HepG2 (cell line): ENCODE results near the gene ZNF75A. TPM values are rescaled to one million over a fixed set of nuclear protein-coding genes. Genes with fewer than 3 reads are reported as not detected.

ENCODE experiments used
- ATAC-seq: fragments of 200-7000 bp; cut with Tn5 transposase; 3 replicates; pipeline ENCODE4 v1.9.1; 2020; ENCODE audit warnings: mild to moderate bottlenecking, moderate library complexity
- BruUV-seq: library from RNA; stranded (reverse); fragments of 400-500 nt; replicated peaks from 2 replicates; lab custom pipeline; 2021; lab: Mats Ljungman, UMichigan
- CTCF ChIA-PET: fragments of 300-600 bp; formaldehyde crosslinking; extraction: SDS; loops from one replicate; lab custom pipeline; 2021; ENCODE audit warnings: low total read pairs, inconsistent platforms, low intra/inter-chr PET ratio; lab: Yijun Ruan, JAX
- POLR2A ChIA-PET: fragments of 350-600 bp; sonication (Branson Sonifier 250); formaldehyde crosslinking; loops from one replicate; lab custom pipeline; 2020; ENCODE audit warnings: antibody characterized with exemption, inconsistent platforms; lab: Yijun Ruan, JAX
- DNase-seq: peaks from one replicate; pipeline ENCODE4 v3.0.0-alpha.2; 2015; ENCODE audit warnings: low spot score
- FAIRE-seq: peaks from 3 replicates; lab custom pipeline; 2011; peaks lifted over from hg19 to GRCh38; lab: Jason Lieb, UNC
- H2AFZ ChIP-seq: one replicate; pipeline ENCODE4 v1.6.1; 2011; ENCODE audit warnings: low read length, inconsistent platforms
- H3K27ac ChIP-seq: fragments of 300-600 bp; 3 replicates; pipeline ENCODE4 v1.8.0; 2011; ENCODE audit warnings: mixed run types, mild to moderate bottlenecking, mixed read lengths, low read length, inconsistent platforms; ENCODE audit not compliant: insufficient read depth; ENCODE audit errors: extremely low read length
- H3K27me3 ChIP-seq, 2 experiments: fragments of 200-600 bp in 1 of 2; 2 replicates in 1 of 2; 3 replicates in 1 of 2; pipeline versions ENCODE4 v1.6.0 to v1.8.0; 2011; ENCODE audit warnings: low read length in 2 of 2, mild to moderate bottlenecking in 2 of 2, moderate library complexity in 2 of 2, inconsistent platforms in 1 of 2; ENCODE audit not compliant: insufficient read depth in 2 of 2, control insufficient read depth in 1 of 2
- H3K36me3 ChIP-seq, 2 experiments: fragments of 200-600 bp in 1 of 2; replicated peaks in 1 of 2; 2 replicates in 1 of 2; 3 replicates in 1 of 2; pipeline versions ENCODE4 v1.5.1 to v1.8.0; 2011; ENCODE audit warnings: low read length in 2 of 2, inconsistent platforms in 1 of 2; ENCODE audit not compliant: insufficient read depth in 2 of 2, control insufficient read depth in 1 of 2
- H3K4me1 ChIP-seq: 2 replicates; pipeline ENCODE4 v1.5.1; 2012; ENCODE audit warnings: low read length, inconsistent platforms; ENCODE audit not compliant: insufficient read depth
- H3K4me2 ChIP-seq: 2 replicates; pipeline ENCODE4 v1.6.0; 2011; ENCODE audit warnings: low read depth, low read length, inconsistent platforms
- H3K4me3 ChIP-seq, 3 experiments: fragments of 200-600 bp in 1 of 3; sonication (generic), shearing (Covaris generic) in 1 of 3; replicated peaks in 1 of 3; 2 replicates each; pipeline ENCODE4 v1.5.1; 2011 to 2016; ENCODE audit warnings: low read length in 3 of 3, inconsistent platforms in 2 of 3, low read depth in 2 of 3, mild to moderate bottlenecking in 2 of 3, control low read depth in 1 of 3, mixed read lengths in 1 of 3; ENCODE audit not compliant: insufficient read depth in 1 of 3
- H3K79me2 ChIP-seq: one replicate; pipeline ENCODE4 v1.6.1; 2011; ENCODE audit warnings: low read length, inconsistent platforms; ENCODE audit not compliant: insufficient read depth
- H3K9ac ChIP-seq: 2 replicates; pipeline ENCODE4 v1.6.0; 2011; ENCODE audit warnings: mild to moderate bottlenecking, low read depth, low read length, inconsistent platforms; ENCODE audit not compliant: insufficient read depth
- H3K9me3 ChIP-seq: 2 replicates; pipeline ENCODE4 v1.5.1; 2012; ENCODE audit warnings: mild to moderate bottlenecking, low read length
- H4K20me1 ChIP-seq: 2 replicates; pipeline ENCODE4 v1.6.0; 2011; ENCODE audit warnings: inconsistent platforms, mild to moderate bottlenecking, low read length, moderate library complexity; ENCODE audit not compliant: insufficient read depth
- CREM ChIP-seq, 2 experiments: sonication (generic) in 1 of 2; formaldehyde crosslinking in 1 of 2; IDR thresholded peaks; 2 replicates each; pipeline versions ENCODE4 v1.4.0 to v1.6.1; 2016 to 2020; ENCODE audit warnings: antibody characterized with exemption in 1 of 2, mild to moderate bottlenecking in 1 of 2, missing genetic modification reagents in 1 of 2
- MEF2D ChIP-seq: sonication (generic); formaldehyde crosslinking; IDR thresholded peaks from 2 replicates; pipeline ENCODE4 v1.5.1; 2020; ENCODE audit warnings: mild to moderate bottlenecking, missing genetic modification reagents
- MXD4 ChIP-seq: IDR thresholded peaks from 2 replicates; pipeline ENCODE4 v1.6.1; 2016; ENCODE audit warnings: mild to moderate bottlenecking, missing biosample characterization, missing genetic modification reagents
- SIX4 ChIP-seq: sonication (generic); formaldehyde crosslinking; IDR thresholded peaks from 2 replicates; pipeline ENCODE4 v1.4.0; 2020; ENCODE audit warnings: missing genetic modification reagents
- YEATS4 ChIP-seq: sonication (generic); formaldehyde crosslinking; IDR thresholded peaks from 2 replicates; pipeline ENCODE4 v1.4.0; 2020; ENCODE audit warnings: missing genetic modification reagents, borderline replicate concordance
- ZBTB42 ChIP-seq: sonication (generic); formaldehyde crosslinking; IDR thresholded peaks from 2 replicates; pipeline ENCODE4 v1.5.0; 2020; ENCODE audit warnings: mild to moderate bottlenecking, missing genetic modification reagents
- ZNF121 ChIP-seq: sonication (generic); formaldehyde crosslinking; IDR thresholded peaks from 2 replicates; pipeline ENCODE4 v1.5.0; 2020; ENCODE audit warnings: mild to moderate bottlenecking, missing genetic modification reagents
- ZNF441 ChIP-seq: sonication (generic); formaldehyde crosslinking; IDR thresholded peaks from 2 replicates; pipeline ENCODE4 v1.7.0; 2021; ENCODE audit warnings: missing genetic modification reagents, borderline replicate concordance
- ZNF496 ChIP-seq: sonication (generic); formaldehyde crosslinking; IDR thresholded peaks from 2 replicates; pipeline ENCODE4 v1.8.1; 2023; ENCODE audit warnings: mild to moderate bottlenecking, moderate library complexity, missing genetic modification reagents; ENCODE audit not compliant: insufficient replicate concordance
- ZNF788 ChIP-seq: sonication (generic); formaldehyde crosslinking; IDR thresholded peaks from 2 replicates; pipeline ENCODE4 v1.5.0; 2020; ENCODE audit warnings: mild to moderate bottlenecking, missing genetic modification reagents, borderline replicate concordance
- WGBS: methylation state at CpG from one replicate; pipeline ENCODE4 v1.1.6; 2017; ENCODE audit warnings: low lambda C conversion rate; 5-methylcytosine and 5-hydroxymethylcytosine counted together
- in situ Hi-C: cut with HindIII; loops from 2 replicates; pipeline ENCODE4 v1.10.0; 2017; ENCODE audit warnings: low pct_unique_long_range_greater_than_20kb; ENCODE audit not compliant: extremely low pct_ligation_motif_present
- intact Hi-C: fragments of 100-400 bp; cut with micrococcal nuclease; formaldehyde crosslinking; loops from one replicate; pipeline ENCODE4 v1.10.0; 2022; ENCODE audit not compliant: unreplicated experiment
- polyA plus RNA-seq, 8 experiments: library from polyadenylated mRNA; depleted of rRNA in 3 of 8; stranded (reverse) in 7 of 8; unstranded in 1 of 8; fragments of >200 nt; fragmentation: Illumina TruSeq in 4 of 8; extraction: Trizol in 4 of 8; gene quantifications; 2 replicates each; pipeline versions ENCODE4 v1.2.1 to v1.2.3, GENCODE V29; 2011 to 2016; ENCODE audit warnings: low read depth in 4 of 8, missing spikeins in 1 of 8, mixed read lengths in 1 of 8; ENCODE audit not compliant: insufficient read depth in 1 of 8
- total RNA-seq, 5 experiments: library from RNA; depleted of rRNA; stranded (reverse); fragments of >200 nt; fragmentation: Illumina TruSeq; extraction: Trizol; gene quantifications; 2 replicates each; pipeline ENCODE4 v1.2.3, GENCODE V29; 2016; ENCODE audit warnings: low read depth in 1 of 5

The ZNF75A gene
- total and polyA plus RNA-seq, 2 of the 13 experiments (the other 11 are each of a cell fraction or from before 2014, with no cell fraction given), result 1.4 to 2.1 TPM

DNA sequence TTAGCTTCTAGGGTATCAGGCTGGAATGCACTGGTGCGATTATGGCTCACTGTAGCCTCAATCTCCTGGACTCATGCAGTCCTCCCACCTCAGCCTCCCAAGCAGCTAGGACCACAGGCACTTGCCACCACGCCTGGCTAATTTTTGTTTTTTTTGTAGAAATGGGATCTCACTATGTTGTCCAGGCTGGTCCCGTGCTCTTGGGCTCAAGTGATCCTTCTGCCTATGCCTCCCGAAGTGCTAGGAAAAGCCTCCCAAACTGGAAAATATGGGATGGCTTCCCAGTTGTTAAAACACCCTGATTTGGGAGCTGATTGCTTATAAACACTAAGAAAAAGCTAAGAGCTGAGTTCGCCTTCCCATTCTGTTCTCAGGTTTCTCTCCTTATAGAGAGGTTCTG is 28.6 kb upstream of the ZNF75A start:
- ChIA-PET CTCF (no interaction called here), POLR2A (interaction anchor here (1.5 kb wide), 1 partner anchor 12 kb away, joined by 6 read pairs; no protein-coding TSS in a partner anchor)
- no peak for DNase-seq
- Histone ChIP-seq H3K79me2 (no peaks in the 10 kb centered on the region), H2AFZ (no peak overlapping the region), H4K20me1 (no peaks in the 10 kb centered on the region), H3K9me3 (no peaks in the 10 kb centered on the region), H3K4me1 (peaks cover 56% of the 10 kb centered on the region), H3K36me3 (no peaks in the 10 kb centered on the region), H3K27me3 (no peaks in the 10 kb centered on the region; a peak in 1 of 5 replicates), H3K9ac (no peak overlapping the region), H3K27ac (no peak overlapping the region), H3K4me2 (no peak overlapping the region), H3K4me3 (no peak overlapping the region)
- no TSS peak for BruUV-seq
- no peak for ATAC-seq
- intact Hi-C loops, result no loop called here
- TF ChIP-seq ZNF788 (CRISPR knock-in tag) (no peak), ZNF121 (CRISPR knock-in tag) (peak; percentile 80)
- in situ Hi-C loops, result no loop called here
- 54% methylated on average over 5 of the region's 5 CpGs for WGBS
- no peak for FAIRE-seq

GRCh38 chr16:3281222-3281820 is 24.0 kb upstream of the ZNF75A start:
- H2AFZ ChIP-seq, result no peak overlapping the region
- no peaks in the 10 kb centered on the region for H3K9me3 ChIP-seq
- H4K20me1 ChIP-seq, result peaks cover 23% of the 10 kb centered on the region
- no peak for TF ChIP-seq ZNF441
- no peak for TF ChIP-seq SIX4 (CRISPR knock-in tag)
- TF ChIP-seq ZBTB42 (CRISPR knock-in tag), result no peak
- no peak for TF ChIP-seq CREM (IDR thresholded peaks at IDR 0.05)
- no peak for TF ChIP-seq CREM (CRISPR knock-in tag; IDR thresholded peaks at IDR 0.05)
- TF ChIP-seq MEF2D (CRISPR knock-in tag), result no peak
- TF ChIP-seq MXD4, result no peak
- no peak for TF ChIP-seq YEATS4 (CRISPR knock-in tag)
- TF ChIP-seq ZNF496 (CRISPR knock-in tag), result no peak
- H3K4me3 ChIP-seq, result peak overlapping the region in 2 of 3 experiments; percentile 99 to 100; a peak in 1 of 6 replicates
- H3K4me2 ChIP-seq, result peak overlapping the region; percentile 84
- no peak for FAIRE-seq
- ATAC-seq, result no peak
- in situ Hi-C loops, result no loop called here
- no TSS peak for BruUV-seq
- ChIA-PET CTCF (no interaction called here), POLR2A (interaction anchor here (1.7 kb wide), 1 partner anchor 17 kb away, joined by 5 read pairs; no protein-coding TSS in a partner anchor)
- H3K9ac ChIP-seq, result 0 out of 2 replicates have a peak overlapping the region, but pooled peaks have one; percentile 96
- peak overlapping the region; percentile 99 for H3K27ac ChIP-seq
- no peak for DNase-seq
- peaks cover 38% of the 10 kb centered on the region for H3K4me1 ChIP-seq
- intact Hi-C loops, result no loop called here
- peaks cover 30% of the 10 kb centered on the region for H3K79me2 ChIP-seq
- 99% methylated on average over 6 of the region's 6 CpGs for WGBS
- peaks cover 7 to 14% of the 10 kb centered on the region in 2 experiments for H3K36me3 ChIP-seq
- no peaks in the 10 kb centered on the region; a peak in 1 of 5 replicates for H3K27me3 ChIP-seq
